Mesodermal cell (in vitro differentiated cells): ENCODE data around the gene TMEM184C.

Experiments
- H3K27ac ChIP-seq: 2 replicates; pipeline ENCODE4 v1.7.0; 2013; ENCODE audit warnings: mild to moderate bottlenecking, low read depth, low read length, moderate library complexity; ENCODE audit not compliant: severe bottlenecking
- H3K36me3 ChIP-seq: 2 replicates; pipeline ENCODE4 v1.7.1; 2013; ENCODE audit warnings: mild to moderate bottlenecking, low read length, moderate library complexity; ENCODE audit not compliant: control insufficient read depth, insufficient read depth
- H3K4me1 ChIP-seq: one replicate; pipeline ENCODE4 v1.7.1; 2013; ENCODE audit warnings: mild to moderate bottlenecking, low read length; ENCODE audit not compliant: insufficient read depth, control insufficient read depth, poor library complexity, severe bottlenecking
- H3K4me3 ChIP-seq: 2 replicates; pipeline ENCODE4 v1.7.0; 2013; ENCODE audit warnings: low read length, control low read depth, mild to moderate bottlenecking; ENCODE audit not compliant: insufficient read depth, poor library complexity, severe bottlenecking; ENCODE audit errors: extremely low read depth
- H3K9me3 ChIP-seq: 2 replicates; pipeline ENCODE4 v1.7.1; 2013; ENCODE audit warnings: mild to moderate bottlenecking, low read length, moderate library complexity; ENCODE audit not compliant: control insufficient read depth
- WGBS, 2 experiments: methylation state at CpG; one replicate each; pipeline ENCODE4 v1.1.5; 2013; ENCODE audit warnings: missing lambda C conversion rate in 2 of 2; ENCODE audit not compliant: insufficient coverage in 2 of 2; 5-methylcytosine and 5-hydroxymethylcytosine counted together

The TMEM184C gene

GRCh38 chr4:147629783-147630730 lies 12.9 kb downstream of the TMEM184C start:
- WGBS, 2 experiments = no CpG with 5 or more reads among the region's 1 CpG
- H3K27ac ChIP-seq = no peak overlapping the region
- no peak overlapping the region for H3K4me3 ChIP-seq
- peaks cover 66% of the 10 kb centered on the region for H3K36me3 ChIP-seq
- no peaks in the 10 kb centered on the region for H3K9me3 ChIP-seq
- no peaks in the 10 kb centered on the region for H3K4me1 ChIP-seq

DNA sequence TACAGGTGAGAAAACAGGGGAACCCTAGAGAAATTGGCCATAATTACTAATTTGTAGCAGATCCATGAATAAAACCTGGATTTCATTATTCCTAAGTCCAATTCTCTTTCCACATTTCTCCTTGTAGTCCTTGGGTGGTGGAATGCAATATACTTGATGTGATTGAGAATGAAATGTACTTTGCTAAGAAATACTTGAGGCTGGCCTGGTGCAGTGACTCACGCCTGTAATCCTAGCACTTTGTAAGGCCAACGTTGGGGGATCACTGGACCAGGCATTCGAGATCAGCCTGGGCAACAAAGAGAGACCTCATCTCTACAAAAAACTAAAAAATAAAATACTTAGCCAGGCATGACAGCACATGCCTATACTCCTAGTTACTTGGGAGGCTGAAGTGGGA lies 15.9 kb downstream of the TMEM184C start:
- H3K4me1 ChIP-seq = no peaks in the 10 kb centered on the region
- H3K4me3 ChIP-seq = no peak overlapping the region
- WGBS, 2 experiments = 100% methylated on average over 2 of the region's 3 CpGs; no CpG with 5 or more reads in 1 of the 2 experiments
- no peak overlapping the region for H3K27ac ChIP-seq
- H3K9me3 ChIP-seq = no peaks in the 10 kb centered on the region
- H3K36me3 ChIP-seq = peaks cover 63% of the 10 kb centered on the region

DNA sequence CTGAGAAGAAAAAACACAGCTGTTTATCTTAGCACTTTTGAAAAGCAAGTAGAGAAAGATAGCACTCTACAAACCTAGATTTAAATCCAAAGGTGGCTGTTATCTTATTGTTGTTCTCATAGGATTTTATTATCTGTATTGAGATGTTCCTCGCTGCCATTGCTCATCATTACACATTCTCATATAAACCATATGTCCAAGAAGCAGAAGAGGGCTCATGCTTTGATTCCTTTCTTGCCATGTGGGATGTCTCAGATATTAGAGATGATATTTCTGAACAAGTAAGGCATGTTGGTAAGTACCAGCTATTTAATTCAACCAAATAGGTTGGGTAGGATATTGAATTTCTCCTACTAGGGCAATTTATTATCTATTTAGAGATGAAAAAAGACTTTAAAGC lies 16.4 kb downstream of the TMEM184C start:
- H3K4me3 ChIP-seq = no peak overlapping the region
- no peaks in the 10 kb centered on the region for H3K9me3 ChIP-seq
- no CpG with 5 or more reads among the region's 1 CpG for WGBS, 2 experiments
- peaks cover 63% of the 10 kb centered on the region for H3K36me3 ChIP-seq
- no peak overlapping the region for H3K27ac ChIP-seq
- no peaks in the 10 kb centered on the region for H3K4me1 ChIP-seq

- no peak overlapping the region for H3K27ac ChIP-seq
- H3K36me3 ChIP-seq = peaks cover 68% of the 10 kb centered on the region
- H3K4me3 ChIP-seq = no peak overlapping the region
- H3K9me3 ChIP-seq = no peaks in the 10 kb centered on the region
- H3K4me1 ChIP-seq = no peaks in the 10 kb centered on the region
Measured at GRCh38 chr4:147635348-147635747, 18.2 kb downstream of the TMEM184C start.

- Histone ChIP-seq H3K4me3 (no peak overlapping the region), H3K36me3 (peaks cover 76% of the 10 kb centered on the region), H3K4me1 (no peaks in the 10 kb centered on the region), H3K27ac (no peak overlapping the region), H3K9me3 (no peaks in the 10 kb centered on the region)
- WGBS, 2 experiments = no CpG with 5 or more reads among the region's 1 CpG
Measured at GRCh38 chr4:147638365-147638764, 21.2 kb downstream of the TMEM184C start.

GRCh38 chr4:147638942-147639341 lies 21.7 kb downstream of the TMEM184C start:
- Histone ChIP-seq H3K36me3 (peaks cover 70% of the 10 kb centered on the region), H3K4me3 (no peak overlapping the region), H3K9me3 (no peaks in the 10 kb centered on the region), H3K4me1 (no peaks in the 10 kb centered on the region), H3K27ac (no peak overlapping the region)
- 100% methylated on average over 1 of the region's 2 CpGs; no CpG with 5 or more reads in 1 of the 2 experiments for WGBS, 2 experiments

DNA sequence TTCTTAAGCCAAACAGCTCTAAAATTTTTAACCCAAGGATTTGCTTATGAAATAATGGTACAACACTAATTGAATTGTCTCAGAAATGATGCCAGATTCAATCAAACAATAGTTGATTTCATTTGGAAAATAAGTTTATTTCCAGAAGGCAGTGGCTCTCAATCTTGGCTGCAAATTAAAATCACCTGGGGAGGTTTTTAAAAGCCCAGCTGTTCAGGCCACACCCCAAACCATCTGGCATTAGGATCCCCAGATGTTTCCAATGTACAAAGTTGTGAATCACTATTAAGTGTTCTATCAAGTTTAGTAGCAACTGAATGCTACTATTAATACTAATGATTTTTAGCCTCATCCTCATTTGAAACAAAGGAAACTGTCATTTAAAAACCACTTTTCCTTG lies 22.2 kb downstream of the TMEM184C start:
- peaks cover 66% of the 10 kb centered on the region for H3K36me3 ChIP-seq
- no peak overlapping the region for H3K27ac ChIP-seq
- no peak overlapping the region for H3K4me3 ChIP-seq
- H3K9me3 ChIP-seq = no peaks in the 10 kb centered on the region
- H3K4me1 ChIP-seq = no peaks in the 10 kb centered on the region

DNA sequence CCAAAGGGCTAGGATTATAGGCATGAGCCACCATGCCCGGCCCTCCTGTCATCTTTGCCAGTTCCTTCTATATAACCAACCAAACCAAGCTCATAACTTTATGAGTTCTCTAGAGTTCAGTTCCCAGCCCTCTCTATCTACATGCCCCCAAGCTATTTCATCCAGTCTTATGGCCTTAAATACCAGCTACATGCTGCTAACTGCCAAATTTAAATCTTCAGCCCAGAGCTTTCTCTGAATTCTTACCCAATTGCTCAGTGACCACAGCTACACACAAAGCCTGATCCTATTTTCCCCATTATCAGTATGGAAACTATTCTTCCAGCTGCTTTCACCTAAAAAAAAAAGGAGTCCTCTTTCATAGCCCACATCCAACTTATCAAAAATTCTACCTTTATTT lies 23.1 kb downstream of the TMEM184C start:
- H3K27ac ChIP-seq = no peak overlapping the region
- 88 to 89% methylated on average over 1 of the region's 1 CpG for whole genome bisulfite sequencing, 2 experiments
- no peaks in the 10 kb centered on the region for H3K4me1 ChIP-seq
- H3K4me3 ChIP-seq = no peak overlapping the region
- H3K9me3 ChIP-seq = no peaks in the 10 kb centered on the region
- H3K36me3 ChIP-seq = peaks cover 57% of the 10 kb centered on the region

DNA sequence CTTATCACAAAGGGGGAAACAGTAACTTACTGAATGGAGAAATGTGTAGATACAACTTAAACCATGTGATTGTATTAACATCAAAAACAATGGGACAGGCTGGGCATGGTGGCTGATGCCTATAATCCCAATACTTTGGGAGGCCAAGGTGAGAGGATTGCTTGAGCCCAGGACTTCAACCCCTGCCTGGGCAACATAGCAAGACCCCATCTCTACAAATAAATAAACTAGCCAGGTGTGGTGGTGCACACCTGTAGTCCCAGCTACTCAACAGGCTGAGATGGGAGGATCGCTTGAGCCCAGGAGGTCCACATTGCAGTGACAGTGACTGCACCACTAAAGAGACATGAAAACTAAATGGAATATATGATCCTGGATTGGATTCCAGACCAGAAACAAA lies 26.4 kb downstream of the TMEM184C start:
- no peaks in the 10 kb centered on the region for H3K9me3 ChIP-seq
- H3K4me1 ChIP-seq = no peaks in the 10 kb centered on the region
- WGBS, 2 experiments = 86% methylated on average over 1 of the region's 1 CpG; no CpG with 5 or more reads in 1 of the 2 experiments
- no peak overlapping the region for H3K4me3 ChIP-seq
- H3K27ac ChIP-seq = no peak overlapping the region
- peaks cover 43% of the 10 kb centered on the region for H3K36me3 ChIP-seq

- WGBS, 2 experiments = no CpG with 5 or more reads among the region's 3 CpGs
- no peaks in the 10 kb centered on the region for H3K9me3 ChIP-seq
- H3K4me1 ChIP-seq = no peaks in the 10 kb centered on the region
- no peak overlapping the region for H3K27ac ChIP-seq
- H3K36me3 ChIP-seq = peaks cover 39% of the 10 kb centered on the region
- no peak overlapping the region for H3K4me3 ChIP-seq
Measured at GRCh38 chr4:147644471-147644870, 27.3 kb downstream of the TMEM184C start.

DNA sequence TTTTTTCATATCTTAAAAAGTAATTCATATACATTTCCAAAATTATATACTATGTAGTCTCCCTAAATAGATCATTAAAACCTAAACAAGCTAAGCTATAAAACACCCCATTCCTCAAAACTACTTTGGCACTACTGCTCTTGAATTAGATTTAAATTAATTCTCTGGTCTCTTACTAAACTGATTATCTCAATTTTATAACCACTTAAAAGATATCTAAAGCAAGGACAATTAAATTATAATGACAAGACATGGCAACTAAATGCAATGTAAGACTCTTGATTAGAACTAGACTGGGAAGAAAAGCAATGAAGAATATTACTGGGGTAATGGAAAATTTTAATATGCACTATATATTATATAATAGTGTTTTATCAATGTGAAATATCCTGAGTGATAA lies 27.9 kb downstream of the TMEM184C start:
- H3K36me3 ChIP-seq = peaks cover 37% of the 10 kb centered on the region
- H3K4me3 ChIP-seq = no peak overlapping the region
- H3K27ac ChIP-seq = no peak overlapping the region
- no peaks in the 10 kb centered on the region for H3K9me3 ChIP-seq
- no peaks in the 10 kb centered on the region for H3K4me1 ChIP-seq
